HTERT RPE-1 (cell line): ENCODE data around the gene HAPLN2.
"Not testable (repeated sequence)": the region's sequence is repeated elsewhere in the genome, so short reads cannot be mapped to it uniquely, and the experiment has no call there.

Experiments
- in situ Hi-C: fragments of 300-500 bp; cut with MboI; formaldehyde crosslinking; loops from 4 replicates; pipeline ENCODE4 v1.14.3; 2020; ENCODE audit warnings: low sequenced_read_pairs

HAPLN2 gene

GRCh38 chr1:156618853-156619581, at the start of gene HAPLN2:
HAPLN2 (plus strand) TSS chr1:156619415; CDS start chr1:156623491, 4,076 bp downstream.
- in situ Hi-C loops = no loop called here

GRCh38 chr1:156571261-156571852, 47.9 kb upstream of the HAPLN2 start:
- in situ Hi-C loops = no loop called here

- in situ Hi-C loops = no loop called here
These were observed 47.1 kb upstream of the HAPLN2 start, which contains the start of gene IQGAP3 for GRCh38 chr1:156571919-156572662. IQGAP3 (minus strand) TSS chr1:156572565; CDS start chr1:156572529, 36 bp downstream.

GRCh38 chr1:156572663-156573018, 46.6 kb upstream of the HAPLN2 start:
- in situ Hi-C loops = no loop called here

- in situ Hi-C loops = no loop called here
These were observed 45.1 kb upstream of the HAPLN2 start for GRCh38 chr1:156574039-156574633.

GRCh38 chr1:156577550-156577949, 41.7 kb upstream of the HAPLN2 start:
- in situ Hi-C loops = no loop called here

- in situ Hi-C loops = no loop called here
These were observed 41.2 kb upstream of the HAPLN2 start for GRCh38 chr1:156578055-156578454.

- in situ Hi-C loops = no loop called here
These were observed 39.7 kb upstream of the HAPLN2 start, which contains the start of gene TTC24 for GRCh38 chr1:156579472-156579871. TTC24 (plus strand) TSS chr1:156579723; CDS start chr1:156581365, 1,642 bp downstream.

- in situ Hi-C loops = no loop called here
These were observed 37.4 kb upstream of the HAPLN2 start for GRCh38 chr1:156581661-156582387.

- in situ Hi-C loops = no loop called here
These were observed 36.7 kb upstream of the HAPLN2 start for GRCh38 chr1:156582388-156583017.

GRCh38 chr1:156583821-156584622, 35.2 kb upstream of the HAPLN2 start:
- in situ Hi-C loops = no loop called here

- in situ Hi-C loops = no loop called here
These were observed 34.4 kb upstream of the HAPLN2 start for GRCh38 chr1:156584813-156585212.

- in situ Hi-C loops = no loop called here
These were observed 32.9 kb upstream of the HAPLN2 start for GRCh38 chr1:156586323-156586722.

- in situ Hi-C loops = no loop called here
These were observed 32.2 kb upstream of the HAPLN2 start for GRCh38 chr1:156586892-156587477.

- in situ Hi-C loops = not testable (repeated sequence)
These were observed 31.3 kb upstream of the HAPLN2 start for GRCh38 chr1:156587927-156588326.

GRCh38 chr1:156589546-156589945, 29.7 kb upstream of the HAPLN2 start:
- in situ Hi-C loops = no loop called here

GRCh38 chr1:156590326-156591180, 28.7 kb upstream of the HAPLN2 start:
- in situ Hi-C loops = no loop called here

- in situ Hi-C loops = no loop called here
These were observed 28.1 kb upstream of the HAPLN2 start for GRCh38 chr1:156591181-156591431.
